MM.1S (cell line): ENCODE results near the gene CCNB2.

Experiments used
- DNase-seq: peaks from one replicate; pipeline ENCODE4 v3.0.0-alpha.2; 2015
- H2AFZ ChIP-seq: fragments of 300-600 bp; sonication (generic); 2 replicates; pipeline ENCODE4 v1.6.0; 2016; ENCODE audit warnings: antibody characterized with exemption, low read length
- H3F3A ChIP-seq: fragments of 300-600 bp; sonication (generic); 2 replicates; pipeline ENCODE4 v1.6.1; 2016; ENCODE audit warnings: mild to moderate bottlenecking, antibody characterized with exemption, low read length, moderate library complexity, mixed read lengths; ENCODE audit not compliant: insufficient read depth
- H3K27ac ChIP-seq: fragments of 300-600 bp; sonication (generic); 2 replicates; pipeline ENCODE4 v1.5.1; 2016; ENCODE audit warnings: mild to moderate bottlenecking, low read length
- H3K27me3 ChIP-seq: fragments of 300-600 bp; sonication (generic); replicated peaks from 2 replicates; pipeline ENCODE4 v1.6.0; 2016; ENCODE audit warnings: low read length; ENCODE audit not compliant: insufficient read depth
- H3K36me3 ChIP-seq: fragments of 300-600 bp; sonication (generic); replicated peaks from 2 replicates; pipeline ENCODE4 v1.6.1; 2016; ENCODE audit warnings: mild to moderate bottlenecking, low read length, mixed read lengths; ENCODE audit not compliant: insufficient read depth
- H3K4me1 ChIP-seq: fragments of 300-600 bp; sonication (generic); 2 replicates; pipeline ENCODE4 v1.6.1; 2016; ENCODE audit warnings: low read length, mixed read lengths
- H3K4me2 ChIP-seq: fragments of 300-600 bp; sonication (generic); 2 replicates; pipeline ENCODE4 v1.6.0; 2016; ENCODE audit warnings: low read depth, low read length
- H3K4me3 ChIP-seq: fragments of 300-600 bp; sonication (generic); 2 replicates; pipeline ENCODE4 v1.5.1; 2016; ENCODE audit warnings: low read length, mixed read lengths
- H3K79me2 ChIP-seq: fragments of 300-600 bp; sonication (generic); 2 replicates; pipeline ENCODE4 v1.6.1; 2016; ENCODE audit warnings: mixed run types, low read length, mixed read lengths
- H3K9ac ChIP-seq: fragments of 300-600 bp; sonication (generic); 2 replicates; pipeline ENCODE4 v1.6.1; 2016; ENCODE audit warnings: low read length, mixed read lengths
- H3K9me2 ChIP-seq: fragments of 300-600 bp; sonication (generic); replicated peaks from 2 replicates; pipeline ENCODE4 v1.6.1; 2016; ENCODE audit warnings: mild to moderate bottlenecking, low read length, mixed read lengths; ENCODE audit not compliant: insufficient read depth
- H3K9me3 ChIP-seq: fragments of 300-600 bp; sonication (generic); replicated peaks from 2 replicates; pipeline ENCODE4 v1.6.1; 2016; ENCODE audit warnings: mild to moderate bottlenecking, low read length, mixed read lengths; ENCODE audit not compliant: insufficient read depth
- H4K20me1 ChIP-seq: fragments of 300-600 bp; sonication (generic); 2 replicates; pipeline ENCODE4 v1.6.1; 2016; ENCODE audit warnings: mild to moderate bottlenecking, low read length, moderate library complexity, mixed read lengths; ENCODE audit not compliant: insufficient read depth
- EZH2 ChIP-seq: fragments of 300-600 bp; sonication (generic); optimal IDR thresholded peaks from 2 replicates; pipeline ENCODE3; 2017; ENCODE audit warnings: low read depth, mild to moderate bottlenecking, antibody characterized with exemption, low read length, mixed read lengths
- EZH2phosphoT487 ChIP-seq: fragments of 300-600 bp; sonication (generic); IDR thresholded peaks from 2 replicates; pipeline ENCODE4 v1.6.1; 2018; ENCODE audit warnings: antibody characterized with exemption, low read length
- TF ChIP-seq, protein P1 (sequence below): fragments of 300-600 bp; sonication (generic); IDR thresholded peaks from 2 replicates; pipeline ENCODE4 v1.5.1; 2016; ENCODE audit warnings: antibody characterized with exemption, low read length, mixed read lengths

Gene CCNB2

DNA sequence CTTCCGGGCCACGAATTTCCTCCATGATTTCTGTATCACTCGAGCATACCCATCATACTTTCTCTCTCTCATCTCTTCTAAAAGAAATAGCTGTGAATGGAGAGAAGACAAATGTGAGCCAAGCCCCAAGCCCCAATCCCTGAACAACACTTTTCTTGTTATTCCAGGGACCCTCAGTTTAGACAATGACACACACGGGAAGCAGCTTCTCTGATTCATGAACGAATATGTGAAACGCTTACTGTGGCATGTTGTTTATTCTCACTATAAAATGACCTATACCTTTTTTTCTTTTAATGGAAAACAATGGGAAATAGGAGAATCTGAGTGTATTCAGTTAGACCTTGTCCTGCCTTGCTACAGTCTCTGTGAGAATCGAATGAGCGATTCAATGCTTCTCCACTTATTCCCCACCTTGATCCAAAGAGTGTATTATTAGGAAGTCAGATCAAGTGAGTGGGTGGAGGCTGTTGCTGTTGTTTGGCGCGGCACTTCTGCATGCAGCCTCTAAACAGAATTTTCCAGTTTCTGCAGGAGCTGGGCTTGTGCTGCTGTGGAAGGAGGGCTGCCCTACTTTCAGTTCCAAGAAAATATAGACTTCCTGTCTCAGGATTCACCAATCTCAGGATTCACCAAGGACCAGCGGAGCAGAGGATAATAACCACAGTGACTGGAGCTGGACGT, 69.3 kb downstream of the CCNB2 start:
- H3K27ac ChIP-seq = no peak overlapping the region
- no peak overlapping the region for H2AFZ ChIP-seq

More for the DNA sequence above, 69.3 kb downstream of the CCNB2 start:
- Histone ChIP-seq H3K36me3 (no peaks in the 10 kb centered on the region), H3K4me1 (no peaks in the 10 kb centered on the region), H3K27me3 (no peaks in the 10 kb centered on the region), H3K9me2 (no peaks in the 10 kb centered on the region), H3K4me3 (no peak overlapping the region), H4K20me1 (no peaks in the 10 kb centered on the region), H3F3A (no peaks in the 10 kb centered on the region), H3K4me2 (no peak overlapping the region), H3K79me2 (no peaks in the 10 kb centered on the region), H3K9ac (no peak overlapping the region), H3K9me3 (no peaks in the 10 kb centered on the region)
- TF ChIP-seq EZH2 (no peak), EZH2phosphoT487 (no peak)
- TF ChIP-seq, protein P1, sequence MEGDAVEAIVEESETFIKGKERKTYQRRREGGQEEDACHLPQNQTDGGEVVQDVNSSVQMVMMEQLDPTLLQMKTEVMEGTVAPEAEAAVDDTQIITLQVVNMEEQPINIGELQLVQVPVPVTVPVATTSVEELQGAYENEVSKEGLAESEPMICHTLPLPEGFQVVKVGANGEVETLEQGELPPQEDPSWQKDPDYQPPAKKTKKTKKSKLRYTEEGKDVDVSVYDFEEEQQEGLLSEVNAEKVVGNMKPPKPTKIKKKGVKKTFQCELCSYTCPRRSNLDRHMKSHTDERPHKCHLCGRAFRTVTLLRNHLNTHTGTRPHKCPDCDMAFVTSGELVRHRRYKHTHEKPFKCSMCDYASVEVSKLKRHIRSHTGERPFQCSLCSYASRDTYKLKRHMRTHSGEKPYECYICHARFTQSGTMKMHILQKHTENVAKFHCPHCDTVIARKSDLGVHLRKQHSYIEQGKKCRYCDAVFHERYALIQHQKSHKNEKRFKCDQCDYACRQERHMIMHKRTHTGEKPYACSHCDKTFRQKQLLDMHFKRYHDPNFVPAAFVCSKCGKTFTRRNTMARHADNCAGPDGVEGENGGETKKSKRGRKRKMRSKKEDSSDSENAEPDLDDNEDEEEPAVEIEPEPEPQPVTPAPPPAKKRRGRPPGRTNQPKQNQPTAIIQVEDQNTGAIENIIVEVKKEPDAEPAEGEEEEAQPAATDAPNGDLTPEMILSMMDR = no peak
- DNase-seq = no peak
